Measurements from ENCODE around the gene AFF3. TPM values are rescaled to one million over a fixed set of nuclear protein-coding genes. Genes with fewer than 3 reads are reported as not detected.

The AFF3 gene
- total and polyA plus RNA-seq, 2 of the 8 experiments (the other 6 are each of a cell fraction or from before 2014, with no cell fraction given): 0.27 to 3.0 TPM

DNA sequence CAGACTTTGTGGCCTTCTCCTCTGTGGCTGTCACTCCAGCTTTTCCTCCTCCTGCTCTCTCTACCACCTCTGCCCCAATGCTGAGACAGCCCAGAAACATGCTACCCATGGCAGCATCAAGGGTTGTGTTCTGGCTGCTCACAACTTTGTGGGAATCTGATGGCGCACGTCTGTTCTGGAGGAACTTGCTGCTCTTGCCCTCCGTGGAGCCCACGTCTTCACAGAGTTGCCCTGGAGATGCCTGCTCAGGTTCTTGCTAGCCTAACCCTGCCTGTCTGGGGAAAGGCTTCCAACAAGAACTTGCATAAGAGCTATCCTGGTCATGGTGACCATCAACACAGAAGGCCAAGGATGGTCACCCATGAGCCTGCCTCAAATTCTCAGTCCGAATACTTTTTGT is 237.4 kb downstream of the AFF3 start (continued):
- TF ChIP-seq POU5F1 (IDR thresholded peaks at IDR 0.05; ENCODE audit: low read depth, low read length) (no peak), FOSL1 (IDR thresholded peaks at IDR 0.05; ENCODE audit: insufficient read depth, low read depth, low read length) (no peak), TCF12 (IDR thresholded peaks at IDR 0.05; ENCODE audit: low read depth, low read length) (no peak), ATF3 (IDR thresholded peaks at IDR 0.05; ENCODE audit: insufficient read depth, low read depth, low read length) (no peak)
- TF ChIP-seq, protein P1, sequence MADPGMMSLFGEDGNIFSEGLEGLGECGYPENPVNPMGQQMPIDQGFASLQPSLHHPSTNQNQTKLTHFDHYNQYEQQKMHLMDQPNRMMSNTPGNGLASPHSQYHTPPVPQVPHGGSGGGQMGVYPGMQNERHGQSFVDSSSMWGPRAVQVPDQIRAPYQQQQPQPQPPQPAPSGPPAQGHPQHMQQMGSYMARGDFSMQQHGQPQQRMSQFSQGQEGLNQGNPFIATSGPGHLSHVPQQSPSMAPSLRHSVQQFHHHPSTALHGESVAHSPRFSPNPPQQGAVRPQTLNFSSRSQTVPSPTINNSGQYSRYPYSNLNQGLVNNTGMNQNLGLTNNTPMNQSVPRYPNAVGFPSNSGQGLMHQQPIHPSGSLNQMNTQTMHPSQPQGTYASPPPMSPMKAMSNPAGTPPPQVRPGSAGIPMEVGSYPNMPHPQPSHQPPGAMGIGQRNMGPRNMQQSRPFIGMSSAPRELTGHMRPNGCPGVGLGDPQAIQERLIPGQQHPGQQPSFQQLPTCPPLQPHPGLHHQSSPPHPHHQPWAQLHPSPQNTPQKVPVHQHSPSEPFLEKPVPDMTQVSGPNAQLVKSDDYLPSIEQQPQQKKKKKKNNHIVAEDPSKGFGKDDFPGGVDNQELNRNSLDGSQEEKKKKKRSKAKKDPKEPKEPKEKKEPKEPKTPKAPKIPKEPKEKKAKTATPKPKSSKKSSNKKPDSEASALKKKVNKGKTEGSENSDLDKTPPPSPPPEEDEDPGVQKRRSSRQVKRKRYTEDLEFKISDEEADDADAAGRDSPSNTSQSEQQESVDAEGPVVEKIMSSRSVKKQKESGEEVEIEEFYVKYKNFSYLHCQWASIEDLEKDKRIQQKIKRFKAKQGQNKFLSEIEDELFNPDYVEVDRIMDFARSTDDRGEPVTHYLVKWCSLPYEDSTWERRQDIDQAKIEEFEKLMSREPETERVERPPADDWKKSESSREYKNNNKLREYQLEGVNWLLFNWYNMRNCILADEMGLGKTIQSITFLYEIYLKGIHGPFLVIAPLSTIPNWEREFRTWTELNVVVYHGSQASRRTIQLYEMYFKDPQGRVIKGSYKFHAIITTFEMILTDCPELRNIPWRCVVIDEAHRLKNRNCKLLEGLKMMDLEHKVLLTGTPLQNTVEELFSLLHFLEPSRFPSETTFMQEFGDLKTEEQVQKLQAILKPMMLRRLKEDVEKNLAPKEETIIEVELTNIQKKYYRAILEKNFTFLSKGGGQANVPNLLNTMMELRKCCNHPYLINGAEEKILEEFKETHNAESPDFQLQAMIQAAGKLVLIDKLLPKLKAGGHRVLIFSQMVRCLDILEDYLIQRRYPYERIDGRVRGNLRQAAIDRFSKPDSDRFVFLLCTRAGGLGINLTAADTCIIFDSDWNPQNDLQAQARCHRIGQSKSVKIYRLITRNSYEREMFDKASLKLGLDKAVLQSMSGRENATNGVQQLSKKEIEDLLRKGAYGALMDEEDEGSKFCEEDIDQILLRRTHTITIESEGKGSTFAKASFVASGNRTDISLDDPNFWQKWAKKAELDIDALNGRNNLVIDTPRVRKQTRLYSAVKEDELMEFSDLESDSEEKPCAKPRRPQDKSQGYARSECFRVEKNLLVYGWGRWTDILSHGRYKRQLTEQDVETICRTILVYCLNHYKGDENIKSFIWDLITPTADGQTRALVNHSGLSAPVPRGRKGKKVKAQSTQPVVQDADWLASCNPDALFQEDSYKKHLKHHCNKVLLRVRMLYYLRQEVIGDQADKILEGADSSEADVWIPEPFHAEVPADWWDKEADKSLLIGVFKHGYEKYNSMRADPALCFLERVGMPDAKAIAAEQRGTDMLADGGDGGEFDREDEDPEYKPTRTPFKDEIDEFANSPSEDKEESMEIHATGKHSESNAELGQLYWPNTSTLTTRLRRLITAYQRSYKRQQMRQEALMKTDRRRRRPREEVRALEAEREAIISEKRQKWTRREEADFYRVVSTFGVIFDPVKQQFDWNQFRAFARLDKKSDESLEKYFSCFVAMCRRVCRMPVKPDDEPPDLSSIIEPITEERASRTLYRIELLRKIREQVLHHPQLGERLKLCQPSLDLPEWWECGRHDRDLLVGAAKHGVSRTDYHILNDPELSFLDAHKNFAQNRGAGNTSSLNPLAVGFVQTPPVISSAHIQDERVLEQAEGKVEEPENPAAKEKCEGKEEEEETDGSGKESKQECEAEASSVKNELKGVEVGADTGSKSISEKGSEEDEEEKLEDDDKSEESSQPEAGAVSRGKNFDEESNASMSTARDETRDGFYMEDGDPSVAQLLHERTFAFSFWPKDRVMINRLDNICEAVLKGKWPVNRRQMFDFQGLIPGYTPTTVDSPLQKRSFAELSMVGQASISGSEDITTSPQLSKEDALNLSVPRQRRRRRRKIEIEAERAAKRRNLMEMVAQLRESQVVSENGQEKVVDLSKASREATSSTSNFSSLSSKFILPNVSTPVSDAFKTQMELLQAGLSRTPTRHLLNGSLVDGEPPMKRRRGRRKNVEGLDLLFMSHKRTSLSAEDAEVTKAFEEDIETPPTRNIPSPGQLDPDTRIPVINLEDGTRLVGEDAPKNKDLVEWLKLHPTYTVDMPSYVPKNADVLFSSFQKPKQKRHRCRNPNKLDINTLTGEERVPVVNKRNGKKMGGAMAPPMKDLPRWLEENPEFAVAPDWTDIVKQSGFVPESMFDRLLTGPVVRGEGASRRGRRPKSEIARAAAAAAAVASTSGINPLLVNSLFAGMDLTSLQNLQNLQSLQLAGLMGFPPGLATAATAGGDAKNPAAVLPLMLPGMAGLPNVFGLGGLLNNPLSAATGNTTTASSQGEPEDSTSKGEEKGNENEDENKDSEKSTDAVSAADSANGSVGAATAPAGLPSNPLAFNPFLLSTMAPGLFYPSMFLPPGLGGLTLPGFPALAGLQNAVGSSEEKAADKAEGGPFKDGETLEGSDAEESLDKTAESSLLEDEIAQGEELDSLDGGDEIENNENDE (IDR thresholded peaks at IDR 0.05; ENCODE audit: insufficient replicate concordance, low read length): no peak
